HTERT RPE-1 (cell line): ENCODE measurements around the gene DYNC2LI1.

ENCODE experiments used
- in situ Hi-C: fragments of 300-500 bp; cut with MboI; formaldehyde crosslinking; loops from 4 replicates; pipeline ENCODE4 v1.14.3; 2020; ENCODE audit warnings: low sequenced_read_pairs

DYNC2LI1 gene

DNA sequence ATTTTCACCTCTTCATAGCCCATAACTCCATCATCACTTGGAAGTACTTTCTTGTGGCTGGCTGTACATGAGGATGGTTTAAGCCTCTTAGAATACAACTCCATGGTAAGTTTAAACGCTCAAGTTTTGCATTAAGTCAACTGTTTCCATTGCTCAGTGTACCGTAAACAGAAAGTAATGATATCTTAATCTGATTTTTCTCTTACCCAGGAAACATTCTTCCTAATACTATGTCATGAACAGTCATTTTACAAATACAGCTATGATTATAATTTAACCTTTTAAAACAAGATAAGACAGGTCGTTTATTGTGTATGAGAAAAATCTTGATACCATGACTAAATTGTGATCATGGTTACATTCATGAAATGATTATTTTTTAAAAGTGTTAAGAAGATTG is 11.6 kb upstream of the DYNC2LI1 start:
- in situ Hi-C loops = no loop called here

DNA sequence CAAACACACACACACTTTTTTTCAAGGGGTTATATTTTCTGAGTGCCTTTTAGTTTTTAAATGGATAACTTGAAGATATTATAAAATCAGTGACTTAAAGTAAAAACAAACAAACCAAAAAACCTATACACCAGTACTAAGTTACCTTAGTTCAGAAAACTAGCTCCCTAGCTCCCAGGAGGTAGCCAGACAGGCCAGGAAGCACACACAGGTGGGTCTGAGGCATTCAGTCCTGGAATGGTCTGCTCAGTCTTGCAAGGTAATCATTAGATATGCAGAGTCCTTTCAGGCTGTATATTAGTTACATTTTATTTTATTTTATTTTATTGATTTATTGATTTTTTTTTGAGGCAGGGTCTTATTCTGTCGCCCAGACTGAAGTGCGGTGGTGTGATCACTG is 10.7 kb upstream of the DYNC2LI1 start:
- in situ Hi-C loops = no loop called here

DNA sequence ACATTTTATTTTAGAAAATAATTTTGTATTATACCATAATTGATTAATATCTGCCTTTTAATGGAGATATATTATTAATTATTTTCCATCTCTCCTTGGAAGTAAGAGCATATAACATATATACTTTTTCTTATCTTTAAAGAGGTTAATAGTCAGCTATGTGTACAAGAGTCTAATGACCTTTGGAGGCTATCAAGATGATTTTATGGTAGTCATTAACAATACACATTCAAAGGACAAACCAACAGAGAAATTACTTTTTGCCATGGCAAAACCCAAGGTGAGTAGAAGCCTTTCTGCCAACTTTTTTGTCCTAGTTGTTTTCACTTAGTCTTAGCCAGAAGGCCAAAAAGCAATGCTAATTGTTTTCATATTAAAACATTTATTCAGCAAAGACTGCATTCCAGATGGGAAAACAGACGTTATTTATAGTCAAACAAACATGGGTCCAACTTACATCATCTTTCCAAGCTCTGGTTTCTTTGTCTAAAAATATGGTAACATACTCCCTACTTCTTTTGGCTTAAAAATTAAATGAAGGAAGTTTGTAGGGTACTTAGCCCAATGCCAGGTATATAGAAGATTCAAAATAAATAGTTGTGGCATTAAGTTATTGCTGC is 9.6 kb upstream of the DYNC2LI1 start:
- in situ Hi-C loops = no loop called here

DNA sequence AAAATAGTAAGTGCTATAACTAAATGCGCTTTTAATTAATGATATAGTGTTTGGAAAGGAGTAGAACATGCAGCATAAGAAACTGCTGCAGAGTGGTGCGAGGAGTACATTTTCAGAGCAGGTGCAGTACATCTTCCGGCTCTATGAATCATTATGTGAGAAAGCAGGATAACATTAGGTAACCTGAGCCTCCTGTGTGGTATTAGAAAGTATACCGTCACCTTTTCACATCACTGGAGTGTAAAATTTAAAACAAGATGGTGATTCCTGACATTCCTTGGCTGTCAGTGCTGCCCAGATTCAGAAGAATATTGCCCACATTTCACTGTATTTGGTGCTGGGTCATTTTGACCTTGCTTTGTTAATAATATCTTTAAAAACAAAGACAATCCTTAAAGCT is 7.8 kb upstream of the DYNC2LI1 start:
- in situ Hi-C loops = no loop called here

DNA sequence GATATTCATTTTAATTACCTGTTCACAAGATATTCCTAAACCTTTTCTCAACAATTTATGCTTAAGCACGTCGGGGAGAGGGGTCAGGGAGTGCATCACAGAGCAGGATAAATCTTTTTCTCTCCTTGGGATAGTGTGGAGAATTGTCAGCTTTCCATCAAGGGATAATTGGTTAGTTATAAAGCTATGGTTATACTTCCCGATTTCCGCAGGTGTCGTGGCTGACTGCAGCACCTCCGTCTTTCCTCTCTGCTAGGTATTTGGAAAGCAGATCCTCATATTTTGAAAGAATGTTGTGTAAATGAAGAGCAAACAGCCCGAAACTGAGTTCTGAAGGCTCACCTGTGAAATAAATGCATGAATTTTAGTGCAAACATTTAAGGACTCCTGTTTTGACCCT is 778 bp downstream of the DYNC2LI1 start:
- in situ Hi-C loops = no loop called here

DNA sequence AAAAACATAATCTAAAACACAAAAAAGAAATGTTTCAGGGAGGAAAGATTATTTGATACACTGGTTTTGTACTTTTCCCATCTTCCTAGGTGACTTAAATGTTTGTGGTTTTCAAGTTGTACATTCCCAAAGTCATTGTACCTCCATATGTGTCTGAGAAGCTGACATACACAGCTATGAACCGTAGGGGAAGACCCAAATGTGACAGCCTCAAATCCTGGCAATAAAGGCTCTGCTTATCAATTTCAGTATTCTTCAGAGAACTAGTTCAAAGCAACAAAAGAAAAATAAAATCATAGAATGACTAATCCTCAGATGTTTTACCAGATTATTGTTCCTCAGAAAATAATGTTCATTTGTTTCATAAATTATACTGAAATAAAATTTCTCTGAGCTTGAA is 2.5 kb downstream of the DYNC2LI1 start:
- in situ Hi-C loops = no loop called here

DNA sequence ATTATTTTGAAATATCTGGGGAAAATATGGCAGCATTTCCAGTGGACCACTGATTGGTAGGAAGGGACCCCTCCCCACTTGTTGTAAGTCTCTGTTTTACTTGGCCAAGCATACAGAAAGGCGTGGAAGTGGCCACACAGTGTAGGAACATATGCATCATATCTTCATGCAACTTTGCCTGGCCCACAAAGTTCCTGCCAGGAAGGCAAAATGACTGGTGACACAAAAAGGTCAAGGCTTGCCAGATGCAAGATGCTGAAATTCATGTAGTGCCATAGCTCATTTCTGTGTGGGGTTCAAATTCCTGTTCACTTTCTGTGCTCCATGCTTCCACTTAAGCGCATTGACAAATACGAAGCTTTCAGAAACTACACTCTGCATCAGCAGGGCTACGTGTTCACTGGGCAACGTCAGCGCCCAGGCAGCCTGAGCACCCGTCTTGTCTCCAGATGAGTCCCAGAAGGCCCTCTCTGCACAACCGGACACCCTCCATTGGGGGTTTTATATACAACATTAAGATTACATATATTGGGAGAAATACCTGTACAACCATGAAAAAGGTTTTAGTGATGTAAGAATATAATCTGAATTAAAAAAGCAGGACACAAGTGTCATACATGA is 3.6 kb downstream of the DYNC2LI1 start:
- in situ Hi-C loops = no loop called here

DNA sequence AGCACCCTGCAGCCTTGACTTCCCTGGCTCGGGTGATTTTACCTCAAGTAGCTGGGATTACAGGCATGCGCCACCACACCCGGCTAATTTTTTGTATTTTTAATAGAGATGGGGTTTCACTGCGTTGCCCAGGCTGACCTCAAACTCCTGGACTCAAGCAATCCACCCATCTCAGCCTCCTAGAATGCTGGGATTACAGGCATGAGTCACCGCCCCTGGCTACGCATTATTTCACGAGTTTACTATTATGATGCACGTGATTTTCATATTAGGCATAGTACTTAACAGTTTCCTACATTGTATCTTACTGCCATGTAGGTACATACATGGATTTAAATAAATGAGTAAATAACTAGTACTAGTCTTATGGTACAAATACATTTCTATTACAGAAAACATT is 4.4 kb downstream of the DYNC2LI1 start:
- in situ Hi-C loops = no loop called here

DNA sequence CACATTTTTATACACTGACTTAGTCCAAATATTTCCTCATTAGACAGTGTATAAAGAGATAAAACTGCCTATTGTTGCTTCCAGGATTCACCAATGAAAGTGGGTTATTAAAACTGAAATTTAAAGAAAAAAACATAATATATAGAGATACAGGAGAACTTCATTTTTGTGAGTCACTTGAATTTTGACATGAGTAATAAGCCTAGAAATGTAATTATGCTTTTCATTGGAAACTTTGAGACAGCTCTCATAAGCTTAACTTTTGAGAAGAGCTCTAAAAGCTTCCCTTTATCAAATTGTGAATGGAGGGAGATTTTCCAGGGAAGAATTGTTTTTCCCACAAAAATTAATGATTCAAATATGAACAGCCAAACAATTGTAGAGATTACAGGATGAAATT is 14.1 kb downstream of the DYNC2LI1 start:
- in situ Hi-C loops = no loop called here

DNA sequence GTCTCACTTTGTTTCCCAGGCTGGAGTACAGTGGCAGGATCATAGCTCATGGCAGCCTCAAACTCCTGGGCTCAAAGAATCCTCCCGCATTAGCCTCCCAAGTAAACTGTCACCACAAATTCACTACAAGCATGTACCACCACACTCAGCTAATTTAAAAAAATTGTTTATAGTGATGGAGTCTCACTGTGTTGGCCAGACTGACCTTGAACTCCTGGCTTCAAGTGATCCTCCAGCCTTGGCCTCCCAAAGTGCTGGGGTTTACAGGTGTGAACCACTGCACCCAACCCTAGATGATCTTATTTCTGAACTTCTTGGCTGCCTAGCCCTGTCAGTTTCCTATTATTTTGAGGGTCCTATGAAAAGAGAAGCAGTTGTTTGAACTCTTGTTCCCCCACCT is 14.8 kb downstream of the DYNC2LI1 start:
- in situ Hi-C loops = no loop called here

DNA sequence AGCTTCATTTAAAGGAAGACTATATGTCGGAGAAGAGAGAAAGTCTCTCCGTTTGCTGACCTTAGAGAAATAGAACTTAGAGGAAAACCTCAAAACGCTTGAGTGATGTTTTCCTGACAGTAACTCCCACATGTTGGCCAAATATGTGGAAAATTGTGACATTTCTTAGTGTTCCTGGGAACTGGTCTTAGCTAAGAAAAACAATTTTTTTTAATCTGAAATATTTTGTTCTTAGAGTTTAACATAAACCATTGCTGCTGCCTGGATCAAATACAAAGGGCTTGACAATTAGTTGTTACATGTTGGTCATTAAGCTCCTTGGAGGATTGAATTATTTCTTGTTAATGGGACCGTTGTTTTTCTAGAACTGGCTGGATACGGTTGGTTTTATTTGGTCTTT is 16.3 kb downstream of the DYNC2LI1 start:
- in situ Hi-C loops = no loop called here

DNA sequence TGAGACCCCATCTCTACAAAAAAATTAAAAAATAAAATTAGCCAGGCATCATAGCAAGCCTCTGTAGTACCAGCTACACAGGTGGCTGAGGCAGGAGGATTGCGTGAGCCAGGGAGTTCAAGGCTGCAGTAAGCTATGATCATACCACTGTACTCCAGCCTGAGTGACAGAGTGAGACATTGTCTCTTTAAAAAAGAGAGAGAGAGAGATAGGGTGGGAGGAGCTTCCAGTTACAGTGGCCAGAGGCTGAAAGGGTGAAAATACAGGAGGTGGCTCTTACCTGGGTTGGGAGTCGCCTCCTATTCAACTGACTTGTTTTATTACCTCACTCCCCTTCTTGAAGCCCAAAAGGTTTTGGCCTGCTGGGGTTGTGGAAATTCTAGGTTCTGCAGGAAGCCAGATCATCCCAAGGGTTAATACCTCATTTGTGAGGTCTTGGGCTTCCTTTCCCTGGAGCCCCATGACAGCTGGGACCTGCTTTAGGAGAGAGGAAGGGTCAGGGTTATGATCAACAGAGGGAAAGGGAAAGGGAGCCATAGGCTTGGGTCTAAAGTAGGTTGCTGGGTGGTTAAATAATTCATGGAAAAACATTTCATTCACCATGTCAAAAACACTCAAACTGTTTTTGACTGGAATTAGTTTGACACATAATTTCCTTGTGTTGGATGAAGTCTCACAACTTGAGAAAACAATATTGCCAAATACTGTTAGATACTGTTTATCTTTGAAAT is 17.4 kb downstream of the DYNC2LI1 start:
- in situ Hi-C loops = no loop called here

DNA sequence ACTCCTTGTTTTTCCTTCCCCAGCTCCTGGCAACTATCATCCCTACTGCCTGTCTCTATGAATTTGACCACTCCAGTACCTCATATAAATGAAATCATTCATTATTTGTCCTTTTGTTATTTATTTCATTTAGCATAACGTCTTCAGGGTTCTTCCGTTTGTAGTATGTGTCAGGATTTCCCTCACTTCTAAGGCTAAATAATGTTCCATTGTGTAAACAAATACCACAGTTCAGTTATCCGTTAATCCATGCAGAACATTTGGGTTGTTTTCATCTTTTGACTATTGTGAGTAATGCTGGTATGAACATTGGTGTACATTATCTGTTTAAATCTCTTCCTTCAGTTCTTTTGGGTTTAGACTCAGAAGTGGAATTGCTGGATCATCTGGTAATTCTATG is 18.8 kb downstream of the DYNC2LI1 start:
- in situ Hi-C loops = no loop called here

DNA sequence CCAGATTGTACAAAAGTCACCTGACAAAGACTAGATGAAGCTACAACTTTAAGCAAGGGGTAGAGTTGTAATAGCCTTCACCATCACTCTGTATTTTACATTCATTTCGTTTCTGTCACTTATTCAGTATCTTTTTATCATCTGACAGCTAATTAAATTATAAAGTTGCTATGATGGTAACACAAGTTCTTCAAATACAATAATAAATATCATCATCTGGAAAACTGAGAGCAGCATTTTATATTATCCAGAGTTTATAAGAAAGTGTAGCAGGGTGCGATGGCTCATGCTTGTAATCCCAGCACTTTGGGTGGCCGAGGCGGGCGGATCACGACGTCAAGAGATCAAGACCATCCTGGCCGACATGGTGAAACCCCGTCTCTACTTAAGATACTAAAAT is 21.1 kb downstream of the DYNC2LI1 start:
- in situ Hi-C loops = no loop called here

DNA sequence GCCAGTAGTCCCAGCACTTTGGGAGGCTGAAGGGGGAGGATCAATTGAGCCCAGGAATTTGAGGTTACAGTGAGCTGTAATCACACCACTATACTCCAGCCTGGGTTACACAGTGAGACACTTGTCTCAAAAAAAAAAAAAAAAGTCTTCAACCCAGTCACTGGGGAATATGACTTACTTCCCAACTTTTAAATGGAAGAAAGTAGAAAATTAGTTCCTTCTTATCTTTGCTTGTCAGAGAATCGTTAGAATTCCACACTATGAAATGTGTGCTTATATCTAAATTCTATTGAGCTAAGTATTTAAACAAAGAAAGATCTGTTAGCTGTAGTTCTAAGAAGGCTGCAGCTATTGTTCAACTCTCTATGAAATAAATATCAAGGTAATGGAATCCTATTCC is 22.4 kb downstream of the DYNC2LI1 start:
- in situ Hi-C loops = no loop called here

DNA sequence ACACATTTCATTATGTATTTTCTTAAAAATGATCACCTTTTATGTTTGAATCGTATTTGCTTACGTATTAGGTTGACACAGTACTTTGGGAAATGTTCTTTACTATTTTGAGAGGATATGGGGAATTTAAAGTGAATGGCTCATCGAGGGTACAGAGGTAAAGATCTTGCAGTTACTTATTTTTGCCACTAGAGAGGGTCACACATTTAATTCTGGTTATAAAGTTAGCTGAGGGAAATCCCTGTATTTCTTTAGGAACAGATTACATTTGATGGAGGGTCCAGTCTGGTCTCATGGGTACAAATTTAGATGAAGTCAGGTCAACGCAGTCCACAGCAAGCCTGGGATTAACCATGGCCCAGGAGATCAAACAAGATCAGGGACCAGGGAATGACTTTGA is 24.5 kb downstream of the DYNC2LI1 start:
- in situ Hi-C loops = no loop called here

DNA sequence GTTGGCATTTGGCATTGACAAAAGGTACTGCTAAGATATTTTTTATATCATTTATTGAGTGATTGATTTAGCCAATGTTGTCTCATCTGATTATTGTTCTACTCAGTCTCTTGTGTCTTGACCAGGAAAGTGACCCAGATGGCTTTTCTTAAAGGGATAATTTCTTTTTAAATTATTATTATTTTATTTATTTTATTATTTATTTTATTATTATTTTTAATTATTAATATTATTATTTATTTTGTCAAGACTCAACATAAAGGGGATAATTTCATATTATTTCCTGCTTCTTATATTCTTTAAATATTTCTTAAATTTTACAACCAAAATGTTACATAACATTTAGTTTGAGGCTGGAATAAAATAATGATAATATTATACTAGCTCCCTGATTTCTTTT is 27.1 kb downstream of the DYNC2LI1 start:
- in situ Hi-C loops = no loop called here

DNA sequence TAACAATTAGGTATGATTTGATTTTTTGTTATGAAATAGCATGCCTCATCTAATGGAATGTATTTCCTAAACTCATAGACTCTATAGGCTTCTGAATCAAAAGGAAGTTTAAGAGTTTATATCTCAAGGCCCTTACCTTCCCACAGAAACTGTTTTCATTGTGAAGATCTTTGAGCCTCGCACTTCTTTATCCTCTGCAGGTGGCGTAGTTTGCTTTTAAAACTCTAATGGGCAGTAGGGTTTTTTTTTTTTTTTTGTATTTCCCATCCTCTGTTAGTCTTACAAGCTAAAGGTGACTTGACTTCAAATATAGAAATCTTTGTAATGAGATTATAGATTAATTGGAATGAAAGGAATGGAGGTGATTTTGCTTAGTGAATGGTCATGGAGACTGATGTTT is 28.3 kb downstream of the DYNC2LI1 start:
- in situ Hi-C loops = no loop called here

DNA sequence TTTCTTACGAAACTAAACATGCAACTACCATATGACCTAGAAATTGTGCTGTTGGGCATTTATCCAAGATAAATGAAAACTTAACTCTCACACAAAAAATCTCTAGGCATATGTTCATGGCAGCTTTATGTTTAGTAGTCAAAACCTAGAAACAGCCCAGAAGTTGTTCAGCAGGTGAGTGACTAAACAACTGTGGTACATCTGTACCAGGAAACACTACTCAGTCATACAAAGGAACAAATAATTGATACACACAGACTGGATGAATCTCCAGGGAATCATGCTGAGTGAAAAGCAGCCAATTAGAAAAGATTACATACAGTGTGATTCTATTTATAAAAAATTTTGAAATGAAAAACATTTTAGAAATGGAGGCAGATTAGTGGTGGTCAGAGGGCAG is 29.3 kb downstream of the DYNC2LI1 start:
- in situ Hi-C loops = no loop called here

DNA sequence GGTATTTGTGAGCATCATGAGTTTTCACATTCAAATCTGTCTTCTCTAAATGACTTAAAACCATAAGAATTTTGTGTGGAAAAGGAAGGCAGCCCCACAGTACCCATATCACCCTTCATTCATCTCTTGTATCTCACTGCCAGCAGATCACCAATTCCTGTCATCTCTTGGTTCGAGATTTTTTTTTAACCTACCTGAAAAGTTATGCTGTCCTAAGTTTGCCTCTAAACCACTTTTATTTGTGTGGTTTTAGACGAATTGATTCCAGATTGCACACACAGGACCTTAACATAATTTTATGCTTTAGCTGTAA is 32.8 kb downstream of the DYNC2LI1 start:
- in situ Hi-C loops = no loop called here

DNA sequence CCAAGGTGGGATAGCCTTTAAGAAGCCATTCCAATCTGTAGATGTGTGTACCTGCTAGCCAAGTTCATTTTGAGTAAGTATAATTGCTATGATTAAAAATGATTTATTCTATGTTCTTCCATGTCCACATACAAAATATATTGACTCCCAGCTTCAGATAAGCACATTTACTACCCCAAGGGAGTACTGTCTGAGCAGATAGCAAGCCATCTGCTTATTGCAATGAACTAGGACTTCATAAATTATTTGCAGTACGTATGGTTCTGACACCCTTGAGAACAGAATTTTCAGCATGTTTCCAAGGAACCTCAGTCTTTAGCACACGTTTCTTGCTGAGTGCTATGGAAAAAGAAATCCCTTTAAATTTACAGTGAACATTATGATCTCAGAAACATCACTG is 36.6 kb downstream of the DYNC2LI1 start:
- in situ Hi-C loops = no loop called here

DNA sequence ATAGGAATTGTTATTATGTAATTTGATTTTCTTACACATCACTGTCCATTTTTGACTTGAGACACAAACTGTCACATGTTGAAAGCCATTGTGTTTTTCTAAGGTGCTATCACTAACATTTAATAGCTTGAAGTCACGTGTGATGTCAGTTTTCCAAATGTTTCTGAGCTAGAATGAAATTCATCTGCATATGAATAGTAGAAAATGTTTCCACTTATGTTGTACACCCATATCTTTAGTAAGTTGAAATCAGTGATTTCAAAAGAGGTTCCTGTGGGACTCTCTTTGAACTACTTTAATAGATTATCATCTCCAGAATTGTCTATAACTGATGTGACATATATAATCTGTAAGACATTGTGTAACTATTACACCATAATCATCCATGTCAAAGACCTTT is 37.0 kb downstream of the DYNC2LI1 start:
- in situ Hi-C loops = no loop called here

DNA sequence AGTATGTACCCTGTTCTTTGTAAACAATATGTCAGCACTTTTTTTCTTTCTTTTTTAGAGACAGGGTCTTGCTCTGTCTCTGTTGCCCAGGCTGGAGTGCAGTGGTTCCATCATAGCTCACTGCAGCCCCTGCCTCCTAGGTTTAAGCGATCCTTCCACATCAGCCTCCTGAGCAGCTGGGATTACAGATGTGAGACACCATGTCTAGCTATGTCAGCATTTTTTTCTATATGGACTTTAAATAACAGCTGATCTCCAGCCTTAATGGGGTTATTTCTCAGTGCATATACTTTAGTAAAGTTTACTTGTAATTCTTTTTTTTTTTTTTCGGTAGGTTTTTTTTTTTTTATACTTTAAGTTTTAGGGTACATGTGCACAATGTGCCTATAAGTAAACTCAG is 38.2 kb downstream of the DYNC2LI1 start:
- in situ Hi-C loops = no loop called here
